HL-60 (cell line): Measurements from ENCODE around the gene DTHD1.

Source experiments
- DNase-seq, 2 experiments: peaks; one replicate each; pipeline ENCODE4 v3.0.0-alpha.2; 2010 to 2020; ENCODE audit warnings: low read depth in 1 of 2, low spot score in 1 of 2
- H3K27ac ChIP-seq: fragments of 250-450 bp; sonication (Bioruptor Pico); replicated peaks from 2 replicates; pipeline ENCODE4 v1.5.1; 2020; ENCODE audit warnings: mild to moderate bottlenecking, moderate library complexity
- H3K27me3 ChIP-seq: fragments of 250-450 bp; sonication (Bioruptor Pico); 2 replicates; pipeline ENCODE4 v1.5.1; 2021; ENCODE audit warnings: mild to moderate bottlenecking, moderate library complexity; ENCODE audit not compliant: insufficient read depth, poor library complexity, severe bottlenecking
- H3K4me3 ChIP-seq: replicated peaks from 2 replicates; pipeline ENCODE4 v1.5.1; 2011; ENCODE audit warnings: mild to moderate bottlenecking, control low read depth, low read length; ENCODE audit not compliant: insufficient read depth
- CTCF ChIP-seq: IDR thresholded peaks from one replicate; pipeline ENCODE4 v1.5.1; 2011; ENCODE audit warnings: low read length, control low read depth, inconsistent platforms; ENCODE audit not compliant: insufficient read depth
- GABPA ChIP-seq: IDR thresholded peaks from 2 replicates; pipeline ENCODE4 v1.6.1; 2012; ENCODE audit warnings: low read depth
- POLR2AphosphoS5 ChIP-seq: IDR thresholded peaks from 2 replicates; pipeline ENCODE4 v1.6.1; 2012; ENCODE audit warnings: low read depth
- REST ChIP-seq: IDR thresholded peaks from 2 replicates; pipeline ENCODE4 v1.6.1; 2012; ENCODE audit warnings: low read depth; ENCODE audit not compliant: insufficient replicate concordance
- SPI1 ChIP-seq: IDR thresholded peaks from 2 replicates; pipeline ENCODE4 v1.6.1; 2012; ENCODE audit warnings: low read depth, mild to moderate bottlenecking, borderline replicate concordance

Gene DTHD1

GRCh38 chr4:36324808-36325207, 43.4 kb downstream of the DTHD1 start:
- H3K4me3 ChIP-seq, result no peak overlapping the region
- no peak for TF ChIP-seq CTCF
- no peak for TF ChIP-seq GABPA
- no peak for TF ChIP-seq POLR2AphosphoS5
- no peak for TF ChIP-seq REST
- no peak for TF ChIP-seq SPI1
- no peaks in the 10 kb centered on the region for H3K27me3 ChIP-seq
- DNase-seq, result no peak
- H3K27ac ChIP-seq, result no peak overlapping the region

- Histone ChIP-seq H3K4me3 (no peak overlapping the region), H3K27ac (peak overlapping the region; percentile 44), H3K27me3 (no peaks in the 10 kb centered on the region)
- DNase-seq, result peak in 1 of 2 experiments; percentile 43
- TF ChIP-seq REST, result no peak
- TF ChIP-seq SPI1, result peak; percentile 67; the same call in 1 of the 2 replicates
Measured at GRCh38 chr4:36325499-36325898, 44.1 kb downstream of the DTHD1 start.

- TF ChIP-seq GABPA, result no peak
- no peak for TF ChIP-seq POLR2AphosphoS5
- TF ChIP-seq CTCF, result no peak
- no peak for TF ChIP-seq SPI1
- TF ChIP-seq REST, result no peak
- Histone ChIP-seq H3K27me3 (no peaks in the 10 kb centered on the region), H3K4me3 (no peak overlapping the region), H3K27ac (peak overlapping the region; percentile 44)
- DNase-seq, result no peak
Measured at GRCh38 chr4:36325926-36326325, 44.5 kb downstream of the DTHD1 start.

GRCh38 chr4:36326476-36327029, 45.1 kb downstream of the DTHD1 start:
- TF ChIP-seq POLR2AphosphoS5, result no peak
- TF ChIP-seq CTCF, result no peak
- TF ChIP-seq GABPA, result no peak
- no peak for TF ChIP-seq REST
- no peak for TF ChIP-seq SPI1
- H3K27ac ChIP-seq, result 0 out of 2 replicates have a peak overlapping the region, but pooled peaks have one; percentile 1
- no peaks in the 10 kb centered on the region for H3K27me3 ChIP-seq
- DNase-seq, result no peak
- no peak overlapping the region for H3K4me3 ChIP-seq
